GM10847 (cell line): Measurements from ENCODE around the gene TSHB.

Source experiments
- POLR2A ChIP-seq: IDR thresholded peaks from 2 replicates; pipeline ENCODE4 v1.6.1; 2011; ENCODE audit not compliant: insufficient read length; ENCODE audit errors: extremely low read depth

Gene TSHB

DNA sequence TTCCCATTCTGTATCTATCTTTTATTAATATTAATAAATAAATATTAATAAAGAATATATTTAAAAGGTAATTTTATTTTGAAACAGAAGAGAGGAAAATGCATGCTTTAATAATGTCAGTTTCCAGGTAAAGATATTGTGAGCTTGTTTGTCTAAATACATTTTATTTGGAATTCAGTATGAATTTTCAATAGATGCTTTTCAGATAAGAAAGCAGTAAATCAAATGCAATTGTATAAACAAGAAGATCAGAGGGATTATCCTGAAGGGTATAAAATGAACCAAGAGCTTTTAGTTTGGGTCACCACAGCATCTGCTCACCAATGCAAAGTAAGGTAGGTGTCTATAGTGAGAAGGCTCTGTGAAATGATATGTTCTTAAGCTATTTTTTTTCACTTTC, at the start of gene TSHB:
TSS of gene TSHB (plus strand) at position 301 of the 400 bp plus-strand sequence. CDS start 3,537 bp downstream, outside the sequence.
- no peak for TF ChIP-seq POLR2A

DNA sequence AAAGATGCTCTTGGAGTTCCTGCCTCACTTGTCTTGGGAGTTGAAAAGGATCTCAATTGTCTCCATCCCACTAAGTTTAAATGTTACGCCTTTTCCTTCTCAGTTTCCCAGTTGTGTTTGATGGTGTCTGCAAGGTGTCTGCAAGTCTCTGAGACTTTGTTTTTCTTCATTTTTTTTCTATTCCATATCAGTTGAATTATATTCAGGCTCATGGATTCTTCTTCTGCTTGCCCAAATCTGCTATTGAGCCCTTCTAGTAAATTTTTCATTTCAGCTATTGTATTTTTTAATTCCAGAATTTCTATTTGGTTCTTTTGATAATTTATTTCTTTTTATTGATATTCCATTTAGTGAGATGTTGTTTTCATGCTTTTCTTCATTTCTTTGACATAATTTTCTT, 47.4 kb upstream of the TSHB start:
- TF ChIP-seq POLR2A = no peak

DNA sequence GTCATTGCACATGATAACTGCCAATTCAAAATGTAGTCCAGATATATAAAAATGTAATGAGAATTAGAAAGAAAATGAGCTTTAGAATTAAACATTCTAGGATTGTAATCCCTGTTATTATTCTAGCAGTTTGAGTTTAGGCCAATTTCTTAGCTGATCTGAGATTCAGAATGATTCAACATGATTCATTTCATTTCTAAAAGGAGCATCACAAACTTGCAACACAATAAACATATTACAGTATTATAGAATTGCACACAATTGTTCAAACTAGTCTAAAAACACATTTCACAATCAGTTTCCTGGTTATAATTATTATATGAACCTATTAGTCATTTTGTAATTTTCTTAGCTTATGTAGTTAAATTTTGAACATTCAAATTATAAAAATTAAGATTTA, 43.3 kb upstream of the TSHB start:
- no peak for TF ChIP-seq POLR2A

GRCh38 chr1:114988095-114988494, 41.5 kb upstream of the TSHB start:
- no peak for TF ChIP-seq POLR2A

- TF ChIP-seq POLR2A = no peak
These were observed 31.9 kb upstream of the TSHB start for GRCh38 chr1:114997510-114998289.

- TF ChIP-seq POLR2A = no peak
These were observed 23.4 kb upstream of the TSHB start for GRCh38 chr1:115006191-115006590.

- no peak for TF ChIP-seq POLR2A
These were observed 17.6 kb upstream of the TSHB start for GRCh38 chr1:115012006-115012405.

DNA sequence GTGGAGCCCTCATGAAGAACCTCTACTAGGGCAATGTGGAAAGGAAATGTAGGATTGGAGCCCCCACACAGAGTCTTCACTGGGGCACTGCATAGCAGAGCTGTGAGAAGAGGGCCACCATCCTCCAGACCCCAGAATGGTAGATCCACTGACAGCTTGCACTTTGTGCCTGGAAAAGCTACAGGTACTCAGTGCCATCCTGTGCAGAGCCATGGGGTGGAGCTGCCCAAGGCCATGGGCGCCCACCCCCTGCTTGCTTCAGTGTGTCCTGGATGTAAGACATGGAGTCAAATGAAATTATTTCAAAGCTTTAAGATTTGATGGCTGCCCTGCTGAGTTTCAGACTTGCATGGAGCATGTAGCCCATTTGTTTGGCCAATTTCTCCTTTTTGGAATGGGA, 17.2 kb upstream of the TSHB start:
- TF ChIP-seq POLR2A = no peak

GRCh38 chr1:115013792-115014191, 15.8 kb upstream of the TSHB start:
- TF ChIP-seq POLR2A = no peak

- TF ChIP-seq POLR2A = no peak
These were observed 8.5 kb upstream of the TSHB start for GRCh38 chr1:115021145-115021544.

DNA sequence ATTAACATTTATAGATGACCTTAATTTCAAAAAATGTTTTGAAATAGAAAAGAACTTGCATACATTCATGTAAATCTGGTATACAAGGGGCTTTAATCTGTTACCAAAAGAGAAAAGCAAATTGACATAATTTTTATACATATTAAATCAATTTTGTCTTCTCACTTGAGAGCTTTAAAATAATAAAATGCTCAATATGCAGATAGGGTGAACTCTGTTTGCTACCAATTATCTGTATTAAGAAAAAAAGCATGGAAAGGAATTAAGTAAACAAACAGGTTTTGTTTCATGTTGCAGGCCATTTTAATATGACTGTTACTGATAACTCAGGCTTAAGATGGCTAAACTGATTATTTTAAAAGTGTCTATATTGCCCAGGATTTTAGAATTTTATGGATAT, 6.0 kb upstream of the TSHB start:
- TF ChIP-seq POLR2A = no peak

DNA sequence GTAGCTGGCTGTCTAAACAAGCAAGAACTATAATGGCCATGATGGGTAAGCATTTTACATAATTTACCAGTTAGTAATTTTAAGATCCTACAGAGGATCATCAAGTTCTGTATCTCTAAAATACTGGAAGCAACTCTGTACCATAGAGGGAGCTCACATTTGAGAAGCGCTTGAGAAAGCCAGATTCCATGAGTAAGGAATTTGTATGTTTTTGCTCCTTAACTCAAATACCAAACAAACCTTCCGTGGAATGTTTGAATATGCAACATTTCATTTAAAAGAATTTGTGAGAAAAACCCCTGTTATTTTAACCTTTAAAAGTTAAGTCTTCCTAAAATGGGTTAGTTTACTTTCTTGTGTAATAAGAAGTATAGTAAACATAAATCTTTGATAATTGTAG, 2.0 kb downstream of the TSHB start:
- no peak for TF ChIP-seq POLR2A

DNA sequence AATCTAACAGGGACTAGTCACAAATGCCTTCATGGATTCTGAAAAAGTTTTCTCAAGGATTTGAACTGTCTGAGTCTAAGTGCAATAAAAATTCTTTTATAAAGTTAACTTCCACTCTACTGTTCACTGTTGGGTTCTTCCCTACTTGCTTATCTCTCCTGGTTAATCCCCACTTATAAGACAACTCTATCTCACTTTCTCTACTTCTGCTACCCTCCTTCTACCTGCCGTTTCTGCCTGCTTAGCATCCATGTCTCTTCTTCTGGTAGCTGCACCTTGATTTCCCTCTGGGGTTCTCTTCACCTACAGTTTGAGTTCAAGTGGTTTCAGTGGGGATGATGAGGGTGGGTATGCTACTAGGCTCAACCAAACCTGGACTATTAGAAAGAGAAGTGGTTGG, 6.0 kb downstream of the TSHB start:
- no peak for TF ChIP-seq POLR2A

DNA sequence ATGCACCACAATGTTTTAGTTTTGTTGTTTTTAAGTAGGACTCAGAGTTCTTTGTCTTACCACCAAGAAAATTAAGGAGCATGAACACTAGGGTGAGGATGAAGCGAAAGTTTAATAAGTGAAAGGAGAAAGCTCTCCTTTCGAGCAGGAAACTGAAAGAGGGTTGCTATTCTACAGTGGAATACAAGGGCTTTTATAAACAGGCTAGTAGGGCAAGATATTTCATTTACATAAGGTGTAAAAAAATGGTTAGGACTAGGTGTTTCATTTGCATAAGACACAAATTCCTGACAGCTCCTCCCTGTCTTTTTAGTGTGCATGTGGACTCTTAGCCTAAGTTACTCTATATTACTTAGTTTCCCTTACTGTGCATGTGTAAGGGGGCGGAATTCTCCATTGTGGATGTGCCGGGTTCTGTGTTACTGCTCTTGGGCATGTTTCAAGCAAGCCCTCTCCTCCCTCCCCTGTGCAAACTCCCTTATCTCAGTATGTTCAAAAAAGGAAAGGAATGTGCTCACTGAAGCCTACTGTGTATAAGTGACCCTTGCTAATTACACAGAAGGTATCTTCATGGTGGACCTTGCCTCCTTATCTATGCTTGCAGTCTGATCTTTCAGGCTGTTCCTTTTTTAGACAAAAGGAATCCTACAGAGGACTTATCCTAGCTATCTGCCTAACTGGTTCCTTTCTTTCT, 7.3 kb downstream of the TSHB start:
- TF ChIP-seq POLR2A = no peak

DNA sequence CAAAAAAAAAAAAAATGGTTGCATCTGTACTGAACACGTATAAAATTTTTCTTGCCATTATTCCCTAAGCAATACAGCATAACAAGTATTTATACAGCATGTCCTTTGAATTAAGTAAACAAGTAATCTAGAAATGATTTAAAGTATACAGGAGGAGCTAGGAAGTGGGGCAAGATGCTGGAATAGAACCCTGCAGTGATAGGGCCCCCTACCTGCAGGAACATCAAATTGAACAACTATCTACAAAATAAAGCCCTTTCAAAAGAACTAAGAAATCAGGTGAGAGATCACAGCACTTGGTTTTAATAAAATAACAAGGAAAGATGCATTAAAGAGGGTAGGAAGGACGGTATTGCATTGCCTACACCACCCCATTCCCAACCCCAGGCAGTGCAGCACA, 10.9 kb downstream of the TSHB start:
- TF ChIP-seq POLR2A = no peak

DNA sequence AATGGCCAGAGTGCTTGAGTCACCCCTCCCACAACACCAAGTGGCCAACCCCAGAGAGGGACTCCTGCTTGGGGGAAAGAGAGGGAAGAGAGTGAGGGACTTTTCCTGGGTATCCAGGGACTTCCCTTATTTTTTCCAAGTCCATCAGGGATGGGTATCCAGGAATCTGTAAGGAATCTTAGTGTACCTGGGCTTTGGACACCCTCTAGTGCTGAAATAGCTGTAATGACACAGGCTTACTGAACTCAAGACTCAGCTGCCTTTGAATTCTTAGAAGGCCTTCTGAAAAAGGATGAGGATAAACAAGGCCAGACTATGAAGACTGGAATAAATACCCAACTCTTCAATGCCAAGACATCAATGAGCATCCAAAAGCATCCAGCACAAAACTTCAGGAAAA, 12.0 kb downstream of the TSHB start:
- no peak for TF ChIP-seq POLR2A

DNA sequence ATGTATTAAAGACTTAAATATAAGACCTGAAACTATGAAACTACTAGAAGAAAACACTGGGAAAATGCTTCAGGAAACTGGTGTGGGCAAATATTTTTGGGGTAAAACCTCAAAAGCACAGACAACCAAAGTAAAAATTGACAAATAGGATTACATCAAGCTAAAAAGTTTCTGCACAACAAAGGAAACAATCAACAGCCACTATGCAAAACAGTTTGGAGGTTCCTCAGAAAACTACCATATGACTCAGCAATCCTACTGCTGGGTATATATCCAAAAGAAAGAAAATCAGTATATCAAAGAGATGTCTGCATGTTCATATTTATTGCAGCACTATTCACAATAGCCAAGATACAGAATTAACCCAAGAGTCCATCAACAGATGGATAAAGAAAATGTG, 17.1 kb downstream of the TSHB start:
- no peak for TF ChIP-seq POLR2A

- no peak for TF ChIP-seq POLR2A
These were observed 22.2 kb downstream of the TSHB start for GRCh38 chr1:115051850-115052249.
